GM12874 (cell line): Measurements from ENCODE around the gene VPS26B.

ENCODE experiments used
- TF ChIP-seq, protein P1 (sequence below): IDR thresholded peaks from 2 replicates; pipeline ENCODE4 v1.5.1; 2011; ENCODE audit warnings: low read depth, mild to moderate bottlenecking, control low read depth, low read length, moderate library complexity; ENCODE audit not compliant: insufficient read depth

VPS26B gene

DNA sequence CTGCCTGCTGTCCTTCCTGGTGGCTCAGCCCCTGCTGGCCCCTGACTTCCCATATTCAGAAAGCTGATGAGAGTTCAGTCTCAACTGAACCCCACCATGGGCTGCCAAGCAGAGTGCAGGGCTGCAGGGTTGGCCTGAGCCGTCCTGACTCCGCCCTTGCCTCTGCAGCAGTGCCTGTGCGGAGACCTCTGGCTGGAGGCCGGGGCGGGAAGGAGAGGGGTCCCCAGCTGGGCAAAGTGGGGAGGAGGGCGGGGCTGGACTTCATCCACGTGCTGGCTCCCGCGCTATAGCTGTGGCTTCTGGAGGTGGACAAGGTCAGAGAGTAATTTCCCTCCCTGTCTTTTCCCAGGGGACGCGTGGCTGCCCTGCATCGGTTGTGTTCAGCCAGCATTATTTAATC, 65.3 kb downstream of the VPS26B start:
- TF ChIP-seq, protein P1, sequence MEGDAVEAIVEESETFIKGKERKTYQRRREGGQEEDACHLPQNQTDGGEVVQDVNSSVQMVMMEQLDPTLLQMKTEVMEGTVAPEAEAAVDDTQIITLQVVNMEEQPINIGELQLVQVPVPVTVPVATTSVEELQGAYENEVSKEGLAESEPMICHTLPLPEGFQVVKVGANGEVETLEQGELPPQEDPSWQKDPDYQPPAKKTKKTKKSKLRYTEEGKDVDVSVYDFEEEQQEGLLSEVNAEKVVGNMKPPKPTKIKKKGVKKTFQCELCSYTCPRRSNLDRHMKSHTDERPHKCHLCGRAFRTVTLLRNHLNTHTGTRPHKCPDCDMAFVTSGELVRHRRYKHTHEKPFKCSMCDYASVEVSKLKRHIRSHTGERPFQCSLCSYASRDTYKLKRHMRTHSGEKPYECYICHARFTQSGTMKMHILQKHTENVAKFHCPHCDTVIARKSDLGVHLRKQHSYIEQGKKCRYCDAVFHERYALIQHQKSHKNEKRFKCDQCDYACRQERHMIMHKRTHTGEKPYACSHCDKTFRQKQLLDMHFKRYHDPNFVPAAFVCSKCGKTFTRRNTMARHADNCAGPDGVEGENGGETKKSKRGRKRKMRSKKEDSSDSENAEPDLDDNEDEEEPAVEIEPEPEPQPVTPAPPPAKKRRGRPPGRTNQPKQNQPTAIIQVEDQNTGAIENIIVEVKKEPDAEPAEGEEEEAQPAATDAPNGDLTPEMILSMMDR: no peak

DNA sequence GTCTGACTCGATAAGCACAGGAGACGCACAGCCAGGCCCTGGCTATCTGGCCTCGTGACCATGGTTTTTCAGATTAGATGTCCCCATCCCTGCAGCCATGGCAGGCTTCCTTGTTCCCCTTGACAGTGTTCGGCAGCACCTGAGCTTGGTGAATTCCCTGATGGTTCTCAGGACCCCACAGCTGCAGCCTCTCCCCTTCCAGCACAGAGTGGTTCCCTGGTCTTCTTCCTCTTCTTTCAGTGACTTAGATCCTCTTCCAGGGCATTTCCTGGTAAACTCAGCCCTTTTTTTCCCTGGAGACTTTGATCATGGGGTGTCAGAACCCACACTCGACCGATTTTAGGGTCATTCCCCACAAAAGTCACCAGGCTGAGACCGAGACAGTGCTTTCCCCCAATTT, 66.2 kb downstream of the VPS26B start:
- TF ChIP-seq, protein P1: no peak

DNA sequence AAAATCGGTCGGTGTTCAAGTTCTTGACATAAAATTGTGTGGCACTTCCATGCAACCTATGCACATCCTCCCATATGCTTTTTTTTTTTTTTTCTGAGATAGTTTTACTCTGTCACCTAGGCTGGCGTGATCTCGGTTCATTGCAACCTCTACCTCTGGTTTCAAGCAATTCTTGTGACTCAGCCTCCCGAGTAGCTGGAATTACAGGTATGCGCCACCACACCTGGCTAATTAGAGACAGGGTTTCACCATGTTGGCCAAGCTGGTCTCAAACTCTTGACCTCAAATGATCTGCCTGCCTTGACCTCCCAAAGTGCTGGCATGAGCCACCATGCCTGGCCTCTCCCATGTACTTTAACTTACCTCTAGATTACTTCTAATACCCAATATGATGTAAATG, 66.7 kb downstream of the VPS26B start:
- TF ChIP-seq, protein P1: no peak

DNA sequence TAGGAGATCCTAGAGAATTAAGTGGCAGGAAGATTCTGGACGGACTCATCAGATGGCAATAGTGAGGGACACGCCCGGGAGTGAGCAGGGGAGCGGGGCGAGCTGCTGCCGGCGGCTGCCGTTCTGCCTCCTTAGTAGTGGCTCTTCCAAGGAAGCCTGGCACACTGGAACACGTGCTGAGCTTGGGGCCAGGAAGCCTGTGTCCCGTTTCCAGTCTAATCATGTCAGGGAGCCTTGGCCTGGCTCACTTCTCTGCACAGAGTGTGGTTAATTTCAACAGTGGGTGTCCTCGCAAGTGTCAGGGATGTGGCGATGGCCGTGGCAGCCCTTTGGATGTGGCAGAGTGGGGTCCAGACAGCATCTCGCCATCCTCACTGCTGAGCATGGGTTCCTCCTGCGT, 68.2 kb downstream of the VPS26B start:
- TF ChIP-seq, protein P1: no peak

- TF ChIP-seq, protein P1: no peak
Measured at GRCh38 chr11:134293119-134294113, 68.9 kb downstream of the VPS26B start.

DNA sequence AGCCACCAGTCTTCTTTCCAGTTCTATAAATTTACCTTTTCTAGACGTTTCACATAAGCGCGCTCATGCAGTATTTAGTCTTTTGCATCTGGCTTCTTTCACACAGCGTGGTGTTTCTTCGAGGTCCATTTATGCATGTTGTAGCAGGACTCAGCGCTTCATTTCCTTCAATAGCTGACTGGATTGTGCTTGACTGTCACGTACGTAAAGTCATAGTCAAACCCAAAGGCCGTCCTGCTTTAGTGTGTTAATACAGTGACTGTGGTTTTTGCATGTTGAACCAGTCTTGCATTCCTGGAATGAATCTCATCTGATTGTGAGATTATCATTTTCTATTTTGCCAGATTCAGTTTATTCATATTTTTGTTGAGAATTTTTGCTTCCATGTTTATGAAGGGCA, 70.2 kb downstream of the VPS26B start:
- TF ChIP-seq, protein P1: no peak
